ENCODE measurements around the gene CREM. TPM values are rescaled to one million over a fixed set of nuclear protein-coding genes. Genes with fewer than 3 reads are reported as not detected.
"Not testable (repeated sequence)": the region's sequence is repeated elsewhere in the genome, so short reads cannot be mapped to it uniquely, and the experiment has no call there.

CREM gene
- total RNA-seq (ENCODE audit: unreplicated experiment): 28.6 TPM
- long read RNA-seq, transcript CREM-218 (3 exons, 1,416 nt): major isoform, 5 of 26 reads
- long read RNA-seq, transcript CREM-211 (4 exons, 1,207 nt): major isoform, 5 of 26 reads
- long read RNA-seq, partial matches to known transcripts: 1 of 26 reads
- long read RNA-seq, other reads (novel, unspliced or antisense): 10 of 26 reads

- H3K36me3 Mint-ChIP-seq (ENCODE audit: unreplicated experiment): no peaks in the 10 kb centered on the region
- peak; percentile 99 for TF ChIP-seq CTCF (IDR thresholded peaks at IDR 0.05; ENCODE audit: partially characterized antibody, unreplicated experiment)
- peaks cover 2% of the 10 kb centered on the region for H3K27me3 Mint-ChIP-seq (ENCODE audit: unreplicated experiment)
- peak; percentile 100 for DNase-seq
- H3K4me3 Mint-ChIP-seq (ENCODE audit: unreplicated experiment): peak within 1 kb of the TSS; percentile 81
- peaks cover 5% of the 10 kb centered on the region for H3K4me1 Mint-ChIP-seq (ENCODE audit: low read depth, unreplicated experiment)
- H3K27ac Mint-ChIP-seq (ENCODE audit: unreplicated experiment): peak within 1 kb of the TSS; percentile 91
- peaks cover 8% of the 10 kb centered on the region for H3K9me3 Mint-ChIP-seq (ENCODE audit: unreplicated experiment)
These were observed at the start of gene CREM for GRCh38 chr10:35126530-35127288. CREM (plus strand) TSS chr10:35126846; CDS start chr10:35137836, 10,990 bp downstream.

GRCh38 chr10:35079265-35079664 is 47.4 kb upstream of the CREM start:
- peaks cover 1% of the 10 kb centered on the region for H3K9me3 Mint-ChIP-seq (ENCODE audit: unreplicated experiment)
- H3K27ac Mint-ChIP-seq (ENCODE audit: unreplicated experiment): no peak overlapping the region
- no peak overlapping the region for H3K4me3 Mint-ChIP-seq (ENCODE audit: unreplicated experiment)
- DNase-seq: no peak
- H3K27me3 Mint-ChIP-seq (ENCODE audit: unreplicated experiment): peaks cover 2% of the 10 kb centered on the region
- no peaks in the 10 kb centered on the region for H3K4me1 Mint-ChIP-seq (ENCODE audit: low read depth, unreplicated experiment)
- peaks cover 9% of the 10 kb centered on the region for H3K36me3 Mint-ChIP-seq (ENCODE audit: unreplicated experiment)
- TF ChIP-seq CTCF (IDR thresholded peaks at IDR 0.05; ENCODE audit: partially characterized antibody, unreplicated experiment): no peak

GRCh38 chr10:35079763-35080162 is 46.9 kb upstream of the CREM start:
- no peak overlapping the region for H3K4me3 Mint-ChIP-seq (ENCODE audit: unreplicated experiment)
- no peak for DNase-seq
- peaks cover 2% of the 10 kb centered on the region for H3K27me3 Mint-ChIP-seq (ENCODE audit: unreplicated experiment)
- peaks cover 11% of the 10 kb centered on the region for H3K36me3 Mint-ChIP-seq (ENCODE audit: unreplicated experiment)
- TF ChIP-seq CTCF (IDR thresholded peaks at IDR 0.05; ENCODE audit: partially characterized antibody, unreplicated experiment): no peak
- H3K27ac Mint-ChIP-seq (ENCODE audit: unreplicated experiment): no peak overlapping the region
- H3K9me3 Mint-ChIP-seq (ENCODE audit: unreplicated experiment): peaks cover 2% of the 10 kb centered on the region
- no peaks in the 10 kb centered on the region for H3K4me1 Mint-ChIP-seq (ENCODE audit: low read depth, unreplicated experiment)

GRCh38 chr10:35080261-35080660 is 46.4 kb upstream of the CREM start:
- H3K36me3 Mint-ChIP-seq (ENCODE audit: unreplicated experiment): peaks cover 11% of the 10 kb centered on the region
- not testable (repeated sequence) for H3K4me1 Mint-ChIP-seq (ENCODE audit: low read depth, unreplicated experiment); H3K27ac Mint-ChIP-seq (ENCODE audit: unreplicated experiment); H3K9me3 Mint-ChIP-seq (ENCODE audit: unreplicated experiment); H3K27me3 Mint-ChIP-seq (ENCODE audit: unreplicated experiment); H3K4me3 Mint-ChIP-seq (ENCODE audit: unreplicated experiment); DNase-seq

GRCh38 chr10:35083242-35083641 is 43.4 kb upstream of the CREM start:
- Mint-ChIP-seq H3K4me1 (ENCODE audit: low read depth, unreplicated experiment) (no peaks in the 10 kb centered on the region), H3K36me3 (ENCODE audit: unreplicated experiment) (peaks cover 11% of the 10 kb centered on the region), H3K4me3 (ENCODE audit: unreplicated experiment) (no peak overlapping the region), H3K27ac (ENCODE audit: unreplicated experiment) (no peak overlapping the region), H3K27me3 (ENCODE audit: unreplicated experiment) (peaks cover 2% of the 10 kb centered on the region), H3K9me3 (ENCODE audit: unreplicated experiment) (peaks cover 2% of the 10 kb centered on the region)
- TF ChIP-seq CTCF (IDR thresholded peaks at IDR 0.05; ENCODE audit: partially characterized antibody, unreplicated experiment): no peak
- no peak for DNase-seq
